Small intestine (tissue), 7 donors: ENCODE results near the gene MT1G. TPM values are rescaled to one million over a fixed set of nuclear protein-coding genes. Genes with fewer than 3 reads are reported as not detected.
A peak's percentile ranks its signal among the peaks of the same experiment; 100 is the strongest.

Experiments
- DNase-seq, 2 donors: peaks; one replicate each; pipeline versions ENCODE4 v3.0.0 to v3.0.0-alpha.2; 2013
- FAIRE-seq: peaks from 2 replicates; lab custom pipeline; 2012; peaks lifted over from hg19 to GRCh38; lab: Jason Lieb, UNC
- H3K27ac ChIP-seq, 3 donors: one replicate each; pipeline ENCODE4 v1.5.1; 2013; ENCODE audit warnings: low read length in 2 of 3, mild to moderate bottlenecking in 2 of 3, control low read depth in 1 of 3, inconsistent platforms in 1 of 3, low read depth in 1 of 3, moderate library complexity in 1 of 3
- H3K27me3 ChIP-seq, 3 donors: one replicate each; pipeline ENCODE4 v1.6.1; 2013; ENCODE audit warnings: low read length in 3 of 3, inconsistent platforms in 1 of 3; ENCODE audit not compliant: control insufficient read depth in 3 of 3, insufficient read depth in 3 of 3
- H3K36me3 ChIP-seq, 3 donors: one replicate each; pipeline ENCODE4 v1.6.1; 2013; ENCODE audit warnings: low read length in 3 of 3, inconsistent platforms in 1 of 3, low read depth in 1 of 3, mild to moderate bottlenecking in 1 of 3, moderate library complexity in 1 of 3; ENCODE audit not compliant: control insufficient read depth in 3 of 3, insufficient read depth in 2 of 3
- H3K4me1 ChIP-seq, 3 donors: one replicate each; pipeline ENCODE4 v1.6.1; 2013; ENCODE audit warnings: low read length in 2 of 3, inconsistent platforms in 1 of 3, low read depth in 1 of 3, mild to moderate bottlenecking in 1 of 3, moderate library complexity in 1 of 3; ENCODE audit not compliant: control insufficient read depth in 3 of 3, insufficient read depth in 2 of 3
- H3K4me3 ChIP-seq, 3 donors: one replicate each; pipeline ENCODE4 v1.5.1; 2013; ENCODE audit warnings: low read length in 3 of 3, control low read depth in 1 of 3, inconsistent platforms in 1 of 3, low read depth in 1 of 3, mild to moderate bottlenecking in 1 of 3, moderate library complexity in 1 of 3
- H3K9me3 ChIP-seq, 2 donors: one replicate each; pipeline ENCODE4 v1.6.1; 2013; ENCODE audit warnings: low read depth in 1 of 2, low read length in 1 of 2; ENCODE audit not compliant: control insufficient read depth in 2 of 2, insufficient read depth in 1 of 2
- WGBS, 3 donors: extraction: QIAGEN DNeasy Blood & Tissue Kit; methylation state at CpG; one replicate each; pipeline ENCODE4 v1.1.7; 2013; 5-methylcytosine and 5-hydroxymethylcytosine counted together
- polyA plus RNA-seq, 4 donors: library from polyadenylated mRNA; stranded (reverse) in 3 of 4; unstranded in 1 of 4; fragments of 200-250 nt in 3 of 4; fragments of 120-200 nt in 1 of 4; gene quantifications; one replicate each; pipeline versions ENCODE4 v1.2.1 to v1.2.3, GENCODE V29; 2013
- donor health status: healthy with polysubstance abuse.
- donor health status: control.
- donor health status: control.
- donor health status: Bipolar disorder and iron deficiency.
- donor health status: healthy.

Gene MT1G
- polyA plus RNA-seq, 4 donors, result 193 to 1,801 (median 342) TPM

DNA sequence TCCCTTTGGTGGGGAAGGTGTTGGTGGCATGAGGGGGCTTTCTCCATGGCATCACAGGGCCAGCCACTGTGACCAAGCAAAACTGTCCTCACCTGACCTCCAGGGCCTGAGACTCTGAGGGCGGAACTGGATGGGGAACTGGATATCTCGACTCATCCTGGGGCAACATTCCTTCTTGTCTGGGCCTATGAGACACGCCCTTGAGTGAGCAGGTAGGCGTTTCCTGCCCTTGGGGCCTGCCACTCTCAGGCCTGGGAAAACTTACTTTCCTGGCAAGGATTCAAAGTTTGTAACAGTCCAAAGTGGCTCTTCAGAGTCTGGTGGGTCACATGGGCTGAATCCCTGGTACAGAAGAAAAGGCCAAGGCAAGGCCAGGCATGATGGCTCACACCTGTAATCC lies 24.0 kb upstream of the MT1G start:
- DNase-seq (peak; percentile 90 to 94), FAIRE-seq (no peak)
- Histone ChIP-seq H3K4me3 (no peak overlapping the region), H3K4me1 (peaks cover 0 to 10% (median 0%) of the 10 kb centered on the region in 3 donors), H3K27me3 (no peaks in the 10 kb centered on the region), H3K27ac (peak overlapping the region in 1 of 3 donors; percentile 17), H3K36me3 (no peaks in the 10 kb centered on the region), H3K9me3 (peaks cover 0 to 11% of the 10 kb centered on the region in 2 donors)
- WGBS, 3 donors, result 15 to 52% (median 26%) methylated on average over 4 of the region's 4 CpGs

DNA sequence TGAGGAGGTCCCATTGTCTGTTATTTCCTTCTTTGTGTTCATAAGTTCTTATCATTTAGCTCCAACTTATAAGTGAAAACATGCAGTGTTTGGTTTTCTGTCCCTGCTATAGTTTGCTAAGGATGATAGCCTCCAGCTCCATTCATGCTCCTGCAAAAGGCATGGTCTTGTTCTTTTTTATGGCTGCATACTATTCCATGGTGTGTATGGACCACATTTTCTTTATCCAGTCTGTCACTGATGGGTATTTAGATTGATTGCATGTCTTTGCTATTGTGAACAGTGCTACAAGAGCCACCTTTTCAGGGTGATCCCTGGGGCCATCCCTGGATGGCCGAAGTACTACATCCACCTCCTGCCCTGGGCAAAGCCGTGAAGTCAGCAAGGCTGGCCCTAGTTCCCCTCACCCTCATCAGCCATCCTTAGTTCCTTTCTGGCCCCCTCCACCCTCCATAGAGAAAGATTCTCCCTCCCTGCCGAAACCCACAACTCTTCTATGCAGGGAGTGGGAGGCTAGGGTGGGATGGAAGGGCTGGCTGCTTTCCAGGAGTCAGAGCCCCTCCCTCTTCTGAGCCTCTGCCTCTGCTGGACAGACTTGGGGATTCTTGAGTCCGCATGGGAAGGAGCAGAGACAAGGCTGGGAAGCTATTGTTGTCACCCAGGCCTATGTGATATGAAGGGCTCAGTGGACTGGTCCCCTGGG lies 22.7 kb upstream of the MT1G start:
- H3K27me3 ChIP-seq, result no peaks in the 10 kb centered on the region
- DNase-seq, result no peak
- no peak for FAIRE-seq
- H3K27ac ChIP-seq, result no peak overlapping the region
- peaks cover 0 to 12% of the 10 kb centered on the region in 2 donors for H3K9me3 ChIP-seq
- H3K4me1 ChIP-seq, result peaks cover 0 to 10% (median 0%) of the 10 kb centered on the region in 3 donors
- whole genome bisulfite sequencing, 3 donors, result 68 to 92% (median 85%) methylated on average over 4 of the region's 4 CpGs
- H3K4me3 ChIP-seq, result no peak overlapping the region
- H3K36me3 ChIP-seq, result peaks cover 0 to 3% (median 0%) of the 10 kb centered on the region in 3 donors

DNA sequence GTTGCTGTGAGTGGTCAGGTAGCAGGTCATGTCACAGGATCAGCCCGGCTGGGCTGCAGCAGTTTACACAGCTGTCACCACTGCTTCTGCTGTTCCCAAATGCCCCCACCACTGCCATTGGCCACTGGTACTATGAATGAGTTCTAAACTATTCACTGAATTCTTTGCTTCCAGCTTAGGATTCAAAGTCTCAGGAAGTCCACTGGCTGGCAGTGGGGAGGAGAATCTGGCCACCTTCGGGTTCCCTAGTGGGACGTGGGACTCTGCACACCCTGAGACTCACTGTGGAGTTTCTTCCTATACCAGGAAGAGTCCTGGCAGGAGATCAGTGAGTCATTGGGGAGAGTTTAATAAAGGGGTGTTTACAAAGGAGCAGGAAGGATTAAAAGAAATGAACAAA lies 21.3 kb upstream of the MT1G start:
- peaks cover 0 to 12% of the 10 kb centered on the region in 2 donors for H3K9me3 ChIP-seq
- DNase-seq (peak in 1 of 2 donors; percentile 44), FAIRE-seq (no peak)
- no peaks in the 10 kb centered on the region for H3K27me3 ChIP-seq
- no peak overlapping the region for H3K27ac ChIP-seq
- WGBS, 3 donors, result 23 to 59% (median 32%) methylated on average over 3 of the region's 3 CpGs
- H3K36me3 ChIP-seq, result peaks cover 0 to 5% (median 0%) of the 10 kb centered on the region in 3 donors
- H3K4me1 ChIP-seq, result peaks cover 0 to 10% (median 0%) of the 10 kb centered on the region in 3 donors
- H3K4me3 ChIP-seq, result no peak overlapping the region

DNA sequence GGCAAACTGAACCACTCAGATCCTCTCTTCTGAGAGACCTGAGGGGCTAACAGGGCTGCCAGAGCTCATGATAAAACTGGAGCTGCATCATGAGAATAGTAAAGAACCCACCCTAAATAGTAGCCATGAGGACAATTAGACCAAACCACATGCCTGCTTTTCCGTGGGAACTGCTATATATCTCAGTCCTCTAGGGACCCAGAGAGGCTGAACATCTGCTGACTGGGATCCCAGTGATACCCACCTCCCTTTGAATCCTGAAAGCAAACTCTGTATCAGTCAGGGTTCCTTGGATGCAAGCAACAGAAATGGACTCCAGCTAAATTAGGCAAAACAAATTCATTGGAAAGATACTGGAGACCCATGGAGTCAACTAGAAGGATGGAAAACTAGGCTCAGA lies 20.9 kb upstream of the MT1G start:
- no peak overlapping the region for H3K27ac ChIP-seq
- H3K36me3 ChIP-seq, result peaks cover 0 to 6% (median 0%) of the 10 kb centered on the region in 3 donors
- H3K4me3 ChIP-seq, result no peak overlapping the region
- H3K9me3 ChIP-seq, result peaks cover 0 to 12% of the 10 kb centered on the region in 2 donors
- no peak for FAIRE-seq
- 58 to 65% (median 62%) methylated on average over 1 of the region's 1 CpG for WGBS, 3 donors
- peaks cover 0 to 10% (median 0%) of the 10 kb centered on the region in 3 donors for H3K4me1 ChIP-seq
- no peak for DNase-seq
- H3K27me3 ChIP-seq, result no peaks in the 10 kb centered on the region

DNA sequence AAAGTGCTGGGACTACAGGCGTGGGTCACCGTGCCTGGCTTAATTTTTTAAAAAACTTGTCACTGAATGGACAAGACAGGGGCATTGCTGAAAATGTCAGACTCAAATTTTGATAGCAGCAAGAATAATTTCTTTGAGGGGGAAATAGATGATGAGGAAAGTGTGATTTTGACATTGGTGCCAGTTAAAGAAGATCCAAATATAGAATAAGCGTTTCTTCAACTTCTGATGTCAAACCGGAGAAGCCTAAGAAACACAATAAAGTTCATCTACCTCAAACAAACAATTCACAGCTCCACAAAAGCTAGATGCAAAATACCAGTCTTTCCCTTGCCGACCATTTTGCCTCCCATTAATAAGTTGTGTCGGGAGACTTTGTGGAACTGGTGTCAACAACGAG lies 18.9 kb upstream of the MT1G start:
- Histone ChIP-seq H3K27ac (no peak overlapping the region), H3K9me3 (peaks cover 0 to 12% of the 10 kb centered on the region in 2 donors), H3K27me3 (no peaks in the 10 kb centered on the region), H3K36me3 (peaks cover 0 to 11% (median 0%) of the 10 kb centered on the region in 3 donors), H3K4me3 (no peak overlapping the region), H3K4me1 (peaks cover 0 to 13% (median 4%) of the 10 kb centered on the region in 3 donors)
- WGBS, 3 donors, result 96 to 98% (median 97%) methylated on average over 7 of the region's 7 CpGs
- DNase-seq (no peak), FAIRE-seq (no peak)

DNA sequence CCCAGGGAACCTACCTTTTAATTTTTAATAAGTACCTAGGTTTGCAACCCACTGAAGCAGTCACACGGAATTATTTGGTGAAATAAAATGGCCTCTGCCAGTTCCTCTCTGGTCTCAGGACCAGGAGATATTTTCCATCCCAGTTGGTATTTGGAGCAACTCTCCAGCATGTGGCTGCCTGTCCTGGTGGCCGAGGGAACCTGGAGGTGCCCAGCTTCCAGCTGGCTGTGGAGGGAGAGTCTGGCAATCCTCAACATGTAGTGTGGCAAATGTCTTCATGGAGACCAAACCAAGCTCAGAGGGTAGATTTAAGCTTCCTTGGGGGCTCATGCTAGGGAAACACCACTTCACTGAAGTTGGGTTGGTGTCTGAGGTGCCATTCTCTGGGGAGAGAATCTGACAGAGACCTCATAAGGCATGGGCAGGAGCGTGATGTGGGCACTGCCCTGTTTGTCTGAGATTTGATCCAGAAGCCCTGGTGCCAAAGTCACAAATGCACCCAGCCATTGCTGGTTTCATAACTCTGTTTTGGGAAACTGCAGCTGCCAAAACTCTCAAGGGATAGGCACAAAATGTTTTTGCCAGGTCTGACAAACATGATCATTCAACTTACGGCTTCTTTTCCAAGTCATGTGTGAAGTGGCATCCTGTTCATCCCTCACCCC lies 17.2 kb upstream of the MT1G start:
- H3K27ac ChIP-seq, result no peak overlapping the region
- peaks cover 0 to 12% of the 10 kb centered on the region in 2 donors for H3K9me3 ChIP-seq
- DNase-seq, result no peak
- H3K36me3 ChIP-seq, result peaks cover 0 to 11% (median 0%) of the 10 kb centered on the region in 3 donors
- 90 to 94% (median 90%) methylated on average over 4 of the region's 4 CpGs for WGBS, 3 donors
- no peak overlapping the region for H3K4me3 ChIP-seq
- no peak for FAIRE-seq
- no peaks in the 10 kb centered on the region for H3K27me3 ChIP-seq
- H3K4me1 ChIP-seq, result peaks cover 0 to 15% (median 4%) of the 10 kb centered on the region in 3 donors

DNA sequence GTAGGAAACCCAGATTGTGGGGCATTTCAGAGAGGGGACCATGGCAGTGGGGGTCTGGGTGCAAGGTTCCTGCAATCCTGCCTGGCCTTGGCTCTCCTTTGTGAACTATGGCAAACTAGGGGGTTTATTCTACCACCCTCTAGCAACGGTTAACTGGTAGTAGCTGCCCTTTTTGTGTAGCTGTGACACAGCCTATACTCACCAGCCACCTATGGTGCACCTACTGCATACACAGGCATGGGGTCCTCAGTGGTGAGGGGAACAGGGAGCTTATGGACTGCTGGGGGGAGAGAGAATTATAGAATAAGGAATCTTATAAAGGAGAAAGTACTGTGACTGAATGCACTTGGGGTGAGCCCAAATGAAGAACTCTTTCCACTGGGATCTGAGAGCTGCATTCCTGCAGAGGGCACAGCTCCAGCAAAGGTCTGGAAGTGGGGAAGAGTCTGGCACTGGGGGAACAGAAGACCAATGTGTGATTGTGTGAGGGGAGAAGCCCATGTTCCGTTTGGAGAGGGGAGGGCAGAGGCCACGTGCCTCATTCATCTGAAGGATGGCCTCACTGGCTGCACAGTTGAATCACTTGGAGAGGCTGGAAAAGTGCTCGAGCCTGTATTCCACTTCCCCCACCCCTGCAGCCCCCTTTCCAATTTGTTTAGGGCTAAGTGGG lies 16.5 kb upstream of the MT1G start:
- FAIRE-seq, result no peak
- 52 to 69% (median 54%) methylated on average over 4 of the region's 4 CpGs for WGBS, 3 donors

More for the DNA sequence above, 16.5 kb upstream of the MT1G start:
- H3K27ac ChIP-seq, result no peak overlapping the region
- H3K9me3 ChIP-seq, result peaks cover 0 to 12% of the 10 kb centered on the region in 2 donors
- peaks cover 0 to 11% (median 0%) of the 10 kb centered on the region in 3 donors for H3K36me3 ChIP-seq
- no peaks in the 10 kb centered on the region for H3K27me3 ChIP-seq
- H3K4me1 ChIP-seq, result peaks cover 0 to 15% (median 4%) of the 10 kb centered on the region in 3 donors
- H3K4me3 ChIP-seq, result no peak overlapping the region
- DNase-seq, result no peak
